GM19397 (cell line): ENCODE measurements around the gene ZFP91.
A peak's percentile ranks its signal among the peaks of the same experiment; 100 is the strongest.
"Not testable (repeated sequence)": the region's sequence is repeated elsewhere in the genome, so short reads cannot be mapped to it uniquely, and the experiment has no call there.

Experiments used
- ATAC-seq: cut with Tn5 transposase; IDR thresholded peaks from one replicate; pipeline ENCODE4 v1.9.1; 2021; ENCODE audit warnings: mild to moderate bottlenecking, moderate library complexity; ENCODE audit not compliant: unreplicated experiment

Gene ZFP91

GRCh38 chr11:58578635-58579191 is at the start of gene ZFP91:
Gene ZFP91, plus strand, starts transcription at chr11:58579063. Its CDS starts 219 bp downstream, at chr11:58579282.
- ATAC-seq = peak; percentile 44

GRCh38 chr11:58530236-58530635 is 48.6 kb upstream of the ZFP91 start:
- ATAC-seq = no peak

- ATAC-seq = no peak
These were observed 47.0 kb upstream of the ZFP91 start for GRCh38 chr11:58531865-58532341.

- ATAC-seq = no peak
These were observed 32.0 kb upstream of the ZFP91 start for GRCh38 chr11:58546841-58547240.

- no peak for ATAC-seq
These were observed 29.2 kb upstream of the ZFP91 start for GRCh38 chr11:58549644-58550043.

- no peak for ATAC-seq
These were observed 18.0 kb upstream of the ZFP91 start for GRCh38 chr11:58560842-58561241.

GRCh38 chr11:58561394-58562098 is 17.3 kb upstream of the ZFP91 start:
- ATAC-seq = no peak

- ATAC-seq = peak; percentile 71
These were observed 16.5 kb upstream of the ZFP91 start for GRCh38 chr11:58562375-58562800.

GRCh38 chr11:58564231-58564630 is 14.6 kb upstream of the ZFP91 start:
- ATAC-seq = no peak

- peak; percentile 91 for ATAC-seq
These were observed 10.9 kb upstream of the ZFP91 start for GRCh38 chr11:58567889-58568512.

GRCh38 chr11:58572906-58573305 is 6.0 kb upstream of the ZFP91 start:
- ATAC-seq = not testable (repeated sequence)

GRCh38 chr11:58573451-58574104 is 5.3 kb upstream of the ZFP91 start:
- no peak for ATAC-seq

- no peak for ATAC-seq
These were observed 4.0 kb upstream of the ZFP91 start for GRCh38 chr11:58574881-58575280.

GRCh38 chr11:58575377-58576020 is 3.4 kb upstream of the ZFP91 start, which contains the start of gene LPXN:
Gene LPXN, minus strand, starts transcription at chr11:58575856. Its CDS starts 84 bp downstream, at chr11:58575772.
- no peak for ATAC-seq

GRCh38 chr11:58576887-58577471 is 1.9 kb upstream of the ZFP91 start:
- ATAC-seq = no peak

- ATAC-seq = peak; percentile 40
These were observed 1.2 kb upstream of the ZFP91 start for GRCh38 chr11:58577555-58578135.

GRCh38 chr11:58578136-58578634 is 678 bp upstream of the ZFP91 start:
- peak; percentile 17 for ATAC-seq

GRCh38 chr11:58579192-58580129 is 598 bp downstream of the ZFP91 start:
- ATAC-seq = peak; percentile 41

- no peak for ATAC-seq
These were observed 1.4 kb downstream of the ZFP91 start for GRCh38 chr11:58580311-58580710.
